PC-9 (cell line): ENCODE results near the gene FARS2.

Source experiments
- EZH2 ChIP-seq: fragments of 200-600 bp; sonication (generic); IDR thresholded peaks from 2 replicates; pipeline ENCODE4 v1.8.0; 2017; ENCODE audit warnings: antibody characterized with exemption, low read depth
- TF ChIP-seq, protein P1 (sequence below): fragments of 200-600 bp; sonication (generic); conservative IDR thresholded peaks from 2 replicates; pipeline ENCODE4 v1.6.1; 2017; ENCODE audit warnings: mixed run types, antibody characterized with exemption, mild to moderate bottlenecking, moderate library complexity

GRCh38 chr6:5215159-5215558 is 46.2 kb upstream of the FARS2 start:
- TF ChIP-seq, protein P1, sequence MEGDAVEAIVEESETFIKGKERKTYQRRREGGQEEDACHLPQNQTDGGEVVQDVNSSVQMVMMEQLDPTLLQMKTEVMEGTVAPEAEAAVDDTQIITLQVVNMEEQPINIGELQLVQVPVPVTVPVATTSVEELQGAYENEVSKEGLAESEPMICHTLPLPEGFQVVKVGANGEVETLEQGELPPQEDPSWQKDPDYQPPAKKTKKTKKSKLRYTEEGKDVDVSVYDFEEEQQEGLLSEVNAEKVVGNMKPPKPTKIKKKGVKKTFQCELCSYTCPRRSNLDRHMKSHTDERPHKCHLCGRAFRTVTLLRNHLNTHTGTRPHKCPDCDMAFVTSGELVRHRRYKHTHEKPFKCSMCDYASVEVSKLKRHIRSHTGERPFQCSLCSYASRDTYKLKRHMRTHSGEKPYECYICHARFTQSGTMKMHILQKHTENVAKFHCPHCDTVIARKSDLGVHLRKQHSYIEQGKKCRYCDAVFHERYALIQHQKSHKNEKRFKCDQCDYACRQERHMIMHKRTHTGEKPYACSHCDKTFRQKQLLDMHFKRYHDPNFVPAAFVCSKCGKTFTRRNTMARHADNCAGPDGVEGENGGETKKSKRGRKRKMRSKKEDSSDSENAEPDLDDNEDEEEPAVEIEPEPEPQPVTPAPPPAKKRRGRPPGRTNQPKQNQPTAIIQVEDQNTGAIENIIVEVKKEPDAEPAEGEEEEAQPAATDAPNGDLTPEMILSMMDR = no peak
- no peak for TF ChIP-seq EZH2
